A549 (cell line): ENCODE results near the gene ARID5B.

Experiments used
- CEBPB ChIP-seq, 2 experiments: fragments of >200 bp in 1 of 2; sonication (Bioruptor Twin) in 1 of 2; formaldehyde crosslinking in 1 of 2; IDR thresholded peaks; 2 replicates each; pipeline ENCODE4 v1.6.1; 2012 to 2016
- FOSL2 ChIP-seq, 2 experiments: fragments of 450-650 bp in 1 of 2; fragments of >200 bp in 1 of 2; sonication (Bioruptor Twin) in 1 of 2; formaldehyde crosslinking; IDR thresholded peaks; 2 replicates each; pipeline versions ENCODE4 v1.5.0 to v1.6.1; 2016 to 2020; ENCODE audit warnings: mild to moderate bottlenecking in 1 of 2, moderate library complexity in 1 of 2
- HES2 ChIP-seq: fragments of >200 bp; sonication (Bioruptor Twin); formaldehyde crosslinking; IDR thresholded peaks from 2 replicates; pipeline ENCODE4 v1.6.1; 2016
- JUN ChIP-seq, 2 experiments: fragments of >200 bp; sonication (Bioruptor Twin); formaldehyde crosslinking; IDR thresholded peaks; 2 replicates in 1 of 2; 3 replicates in 1 of 2; pipeline ENCODE4 v1.6.1; 2016 to 2017
- MYC ChIP-seq: IDR thresholded peaks from 2 replicates; pipeline ENCODE4 v1.6.1; 2012; ENCODE audit warnings: mild to moderate bottlenecking, inconsistent platforms, low read length, improper control_type of control experiment, borderline replicate concordance
- POLR2A ChIP-seq: IDR thresholded peaks from 2 replicates; pipeline ENCODE4 v1.6.1; 2012; ENCODE audit warnings: mild to moderate bottlenecking, low read length
- POLR2AphosphoS2 ChIP-seq: conservative IDR thresholded peaks from 2 replicates; pipeline ENCODE4 v1.6.1; 2012; ENCODE audit warnings: low read length, improper control_type of control experiment, inconsistent platforms
- REST ChIP-seq: fragments of 200-600 bp; sonication (generic); IDR thresholded peaks from 2 replicates; pipeline ENCODE4 v1.6.1; 2016; ENCODE audit warnings: antibody characterized with exemption, mild to moderate bottlenecking, moderate library complexity
- USF2 ChIP-seq: fragments of 450-650 bp; IDR thresholded peaks from 2 replicates; pipeline ENCODE4 v1.6.1; 2014; ENCODE audit warnings: antibody characterized with exemption
- ZFP36 ChIP-seq: fragments of 450-650 bp; IDR thresholded peaks from 2 replicates; pipeline ENCODE4 v1.6.1; 2014; ENCODE audit warnings: borderline replicate concordance; ENCODE audit not compliant: partially characterized antibody
- TF ChIP-seq, protein P1 (sequence below): fragments of >200 bp; sonication (Bioruptor Twin); formaldehyde crosslinking; IDR thresholded peaks from 3 replicates; pipeline ENCODE4 v1.5.1; 2016
- TF ChIP-seq, protein P2 (sequence below): IDR thresholded peaks from 2 replicates; pipeline ENCODE4 v1.6.1; 2012
- TF ChIP-seq, protein P3 (sequence below): IDR thresholded peaks from 2 replicates; pipeline ENCODE4 v1.6.1; 2012; ENCODE audit warnings: low read depth, borderline replicate concordance
- TF ChIP-seq, protein P4 (sequence below): fragments of 150-350 bp; IDR thresholded peaks from 2 replicates; pipeline ENCODE4 v1.6.1; 2014; ENCODE audit warnings: low read depth, mild to moderate bottlenecking, low read length

GRCh38 chr10:62130948-62131347 lies 229.4 kb downstream of the ARID5B start:
- TF ChIP-seq POLR2A: no peak
- TF ChIP-seq USF2: no peak
- TF ChIP-seq, protein P1, sequence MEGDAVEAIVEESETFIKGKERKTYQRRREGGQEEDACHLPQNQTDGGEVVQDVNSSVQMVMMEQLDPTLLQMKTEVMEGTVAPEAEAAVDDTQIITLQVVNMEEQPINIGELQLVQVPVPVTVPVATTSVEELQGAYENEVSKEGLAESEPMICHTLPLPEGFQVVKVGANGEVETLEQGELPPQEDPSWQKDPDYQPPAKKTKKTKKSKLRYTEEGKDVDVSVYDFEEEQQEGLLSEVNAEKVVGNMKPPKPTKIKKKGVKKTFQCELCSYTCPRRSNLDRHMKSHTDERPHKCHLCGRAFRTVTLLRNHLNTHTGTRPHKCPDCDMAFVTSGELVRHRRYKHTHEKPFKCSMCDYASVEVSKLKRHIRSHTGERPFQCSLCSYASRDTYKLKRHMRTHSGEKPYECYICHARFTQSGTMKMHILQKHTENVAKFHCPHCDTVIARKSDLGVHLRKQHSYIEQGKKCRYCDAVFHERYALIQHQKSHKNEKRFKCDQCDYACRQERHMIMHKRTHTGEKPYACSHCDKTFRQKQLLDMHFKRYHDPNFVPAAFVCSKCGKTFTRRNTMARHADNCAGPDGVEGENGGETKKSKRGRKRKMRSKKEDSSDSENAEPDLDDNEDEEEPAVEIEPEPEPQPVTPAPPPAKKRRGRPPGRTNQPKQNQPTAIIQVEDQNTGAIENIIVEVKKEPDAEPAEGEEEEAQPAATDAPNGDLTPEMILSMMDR: no peak
- TF ChIP-seq, protein P2, sequence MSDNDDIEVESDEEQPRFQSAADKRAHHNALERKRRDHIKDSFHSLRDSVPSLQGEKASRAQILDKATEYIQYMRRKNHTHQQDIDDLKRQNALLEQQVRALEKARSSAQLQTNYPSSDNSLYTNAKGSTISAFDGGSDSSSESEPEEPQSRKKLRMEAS: no peak
- TF ChIP-seq MYC: no peak
- TF ChIP-seq CEBPB (IDR thresholded peaks at IDR 0.05): no peak
- TF ChIP-seq, protein P3, sequence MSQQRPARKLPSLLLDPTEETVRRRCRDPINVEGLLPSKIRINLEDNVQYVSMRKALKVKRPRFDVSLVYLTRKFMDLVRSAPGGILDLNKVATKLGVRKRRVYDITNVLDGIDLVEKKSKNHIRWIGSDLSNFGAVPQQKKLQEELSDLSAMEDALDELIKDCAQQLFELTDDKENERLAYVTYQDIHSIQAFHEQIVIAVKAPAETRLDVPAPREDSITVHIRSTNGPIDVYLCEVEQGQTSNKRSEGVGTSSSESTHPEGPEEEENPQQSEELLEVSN: no peak
- TF ChIP-seq REST: no peak
- TF ChIP-seq, protein P4, sequence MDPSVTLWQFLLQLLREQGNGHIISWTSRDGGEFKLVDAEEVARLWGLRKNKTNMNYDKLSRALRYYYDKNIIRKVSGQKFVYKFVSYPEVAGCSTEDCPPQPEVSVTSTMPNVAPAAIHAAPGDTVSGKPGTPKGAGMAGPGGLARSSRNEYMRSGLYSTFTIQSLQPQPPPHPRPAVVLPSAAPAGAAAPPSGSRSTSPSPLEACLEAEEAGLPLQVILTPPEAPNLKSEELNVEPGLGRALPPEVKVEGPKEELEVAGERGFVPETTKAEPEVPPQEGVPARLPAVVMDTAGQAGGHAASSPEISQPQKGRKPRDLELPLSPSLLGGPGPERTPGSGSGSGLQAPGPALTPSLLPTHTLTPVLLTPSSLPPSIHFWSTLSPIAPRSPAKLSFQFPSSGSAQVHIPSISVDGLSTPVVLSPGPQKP: no peak
- TF ChIP-seq JUN (IDR thresholded peaks at IDR 0.05): no peak
- TF ChIP-seq HES2: no peak
- TF ChIP-seq POLR2AphosphoS2: no peak
- TF ChIP-seq ZFP36: no peak
- TF ChIP-seq FOSL2 (IDR thresholded peaks at IDR 0.05): no peak
- TF ChIP-seq FOSL2 (CRISPR knock-in tag; IDR thresholded peaks at IDR 0.05): no peak
